Right lobe of liver (tissue), 4 donors: ENCODE data around the gene ELFN1.

Experiments
- POLR2A ChIP-seq: fragments of 450-650 bp; IDR thresholded peaks from one replicate; pipeline ENCODE4 v1.6.1; 2017; ENCODE audit warnings: antibody characterized with exemption, mild to moderate bottlenecking
- TF ChIP-seq, protein P1 (sequence below), 4 donors: fragments of 200-600 bp in 3 of 4; fragments of 450-650 bp in 1 of 4; IDR thresholded peaks; one replicate each; pipeline versions ENCODE4 v1.5.1 to v1.8.0; 2016 to 2022; ENCODE audit warnings: antibody characterized with exemption in 4 of 4, mild to moderate bottlenecking in 2 of 4
- donor health status: DM: no; HTN: no; CAD: no.
- donor health status: DM: no; HTN: no; CAD: no.
- donor health status: DM: no; HTN: yes; CAD: no.

DNA sequence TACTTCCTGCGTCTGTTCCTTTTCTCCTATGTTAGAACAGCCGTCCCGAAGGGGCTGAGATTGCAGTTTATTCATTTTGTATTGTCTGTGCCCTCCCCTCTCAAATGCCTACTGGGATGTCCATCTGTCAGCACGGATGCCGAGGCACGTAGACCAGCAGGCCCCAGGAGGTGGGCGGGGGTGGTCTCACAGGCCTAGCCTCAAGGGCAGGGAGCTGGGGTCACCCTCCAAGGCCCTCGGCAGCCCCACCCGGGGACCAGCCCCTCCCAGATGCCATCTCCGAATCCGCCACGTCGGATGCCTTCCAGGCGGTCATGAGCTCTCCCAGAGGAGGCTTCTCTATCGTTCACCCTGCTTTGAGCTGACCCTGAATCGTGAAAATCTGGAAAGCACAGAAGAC is 59.7 kb downstream of the ELFN1 start:
- TF ChIP-seq, protein P1, sequence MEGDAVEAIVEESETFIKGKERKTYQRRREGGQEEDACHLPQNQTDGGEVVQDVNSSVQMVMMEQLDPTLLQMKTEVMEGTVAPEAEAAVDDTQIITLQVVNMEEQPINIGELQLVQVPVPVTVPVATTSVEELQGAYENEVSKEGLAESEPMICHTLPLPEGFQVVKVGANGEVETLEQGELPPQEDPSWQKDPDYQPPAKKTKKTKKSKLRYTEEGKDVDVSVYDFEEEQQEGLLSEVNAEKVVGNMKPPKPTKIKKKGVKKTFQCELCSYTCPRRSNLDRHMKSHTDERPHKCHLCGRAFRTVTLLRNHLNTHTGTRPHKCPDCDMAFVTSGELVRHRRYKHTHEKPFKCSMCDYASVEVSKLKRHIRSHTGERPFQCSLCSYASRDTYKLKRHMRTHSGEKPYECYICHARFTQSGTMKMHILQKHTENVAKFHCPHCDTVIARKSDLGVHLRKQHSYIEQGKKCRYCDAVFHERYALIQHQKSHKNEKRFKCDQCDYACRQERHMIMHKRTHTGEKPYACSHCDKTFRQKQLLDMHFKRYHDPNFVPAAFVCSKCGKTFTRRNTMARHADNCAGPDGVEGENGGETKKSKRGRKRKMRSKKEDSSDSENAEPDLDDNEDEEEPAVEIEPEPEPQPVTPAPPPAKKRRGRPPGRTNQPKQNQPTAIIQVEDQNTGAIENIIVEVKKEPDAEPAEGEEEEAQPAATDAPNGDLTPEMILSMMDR (IDR thresholded peaks at IDR 0.05): no peak
- TF ChIP-seq POLR2A: no peak
